Stimulated activated CD8-positive, alpha-beta memory T cell treated with anti-CD3 and anti-CD28 coated beads, Interleukin-15, amount 100 ng/mL, for 1 hour (primary cell): ENCODE results near the gene PNMA8A.
"Not testable (repeated sequence)": the region's sequence is repeated elsewhere in the genome, so short reads cannot be mapped to it uniquely, and the experiment has no call there.

Experiments used
- DNase-seq: peaks from one replicate; pipeline ENCODE4 v3.0.0-alpha.2; 2020; ENCODE audit warnings: low read depth

The PNMA8A gene

GRCh38 chr19:46463516-46463915, 7.8 kb downstream of the PNMA8A start:
- DNase-seq, result no peak

GRCh38 chr19:46461537-46461936, 9.8 kb downstream of the PNMA8A start:
- no peak for DNase-seq

- no peak for DNase-seq
Measured at GRCh38 chr19:46460981-46461380, 10.4 kb downstream of the PNMA8A start.

GRCh38 chr19:46460055-46460454, 11.3 kb downstream of the PNMA8A start:
- DNase-seq, result no peak

GRCh38 chr19:46456930-46457329, 14.4 kb downstream of the PNMA8A start:
- DNase-seq, result no peak

- no peak for DNase-seq
Measured at GRCh38 chr19:46454244-46454643, 17.1 kb downstream of the PNMA8A start.

- DNase-seq, result no peak
Measured at GRCh38 chr19:46453661-46454060, 17.7 kb downstream of the PNMA8A start.

GRCh38 chr19:46452186-46452585, 19.2 kb downstream of the PNMA8A start:
- no peak for DNase-seq

- DNase-seq, result no peak
Measured at GRCh38 chr19:46451352-46451751, 20.0 kb downstream of the PNMA8A start.

- no peak for DNase-seq
Measured at GRCh38 chr19:46450737-46451136, 20.6 kb downstream of the PNMA8A start.

- DNase-seq, result no peak
Measured at GRCh38 chr19:46449228-46449627, 22.1 kb downstream of the PNMA8A start.

- DNase-seq, result no peak
Measured at GRCh38 chr19:46448601-46449000, 22.8 kb downstream of the PNMA8A start.

GRCh38 chr19:46447824-46448223, 23.5 kb downstream of the PNMA8A start:
- DNase-seq, result no peak

GRCh38 chr19:46447006-46447405, 24.4 kb downstream of the PNMA8A start:
- no peak for DNase-seq

- DNase-seq, result no peak
Measured at GRCh38 chr19:46446021-46446420, 25.3 kb downstream of the PNMA8A start.

- DNase-seq, result no peak
Measured at GRCh38 chr19:46442808-46443450, 28.4 kb downstream of the PNMA8A start.

- DNase-seq, result no peak
Measured at GRCh38 chr19:46441866-46442265, 29.5 kb downstream of the PNMA8A start.

- not testable (repeated sequence) for DNase-seq
Measured at GRCh38 chr19:46435689-46436088, 35.7 kb downstream of the PNMA8A start.

- DNase-seq, result no peak
Measured at GRCh38 chr19:46435009-46435408, 36.4 kb downstream of the PNMA8A start.

- not testable (repeated sequence) for DNase-seq
Measured at GRCh38 chr19:46433470-46433869, 37.9 kb downstream of the PNMA8A start.

GRCh38 chr19:46431824-46432223, 39.5 kb downstream of the PNMA8A start:
- DNase-seq, result no peak

- no peak for DNase-seq
Measured at GRCh38 chr19:46429999-46430398, 41.4 kb downstream of the PNMA8A start.

GRCh38 chr19:46428239-46429135, 42.9 kb downstream of the PNMA8A start, which contains the start of gene PNMA8C:
TSS of gene PNMA8C (minus strand) at chr19:46428936. CDS start at chr19:46428359, 577 bp downstream.
- DNase-seq, result no peak
